CD4-positive, alpha-beta T cell treated with Interferon gamma for 1 hour (primary cell): ENCODE measurements around the gene RIBC2.
"Not testable (repeated sequence)": the region's sequence is repeated elsewhere in the genome, so short reads cannot be mapped to it uniquely, and the experiment has no call there.

Experiments
- DNase-seq: peaks from one replicate; pipeline ENCODE4 v3.0.0-alpha.2; 2020

The RIBC2 gene

GRCh38 chr22:45450921-45451651 lies 37.6 kb downstream of the RIBC2 start:
- no peak for DNase-seq

DNA sequence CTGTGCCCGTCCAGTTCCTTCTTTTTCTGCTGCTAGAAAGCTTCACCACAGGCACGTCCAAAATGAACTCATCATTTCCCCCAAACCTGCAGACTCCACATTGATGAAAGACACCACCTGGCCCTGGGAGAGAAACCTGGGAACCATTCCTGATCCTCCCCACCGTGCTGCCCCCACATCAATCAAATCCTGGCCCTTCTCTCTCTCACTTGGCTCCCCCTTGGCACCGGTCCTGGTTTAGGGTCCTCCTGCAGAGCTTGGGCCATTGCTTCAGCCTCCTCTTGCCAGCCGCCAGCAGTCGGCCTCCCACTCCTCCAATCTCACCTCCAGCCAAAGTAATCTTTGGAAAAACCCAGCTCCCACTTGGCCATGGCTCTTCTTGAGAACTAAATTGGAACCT lies 38.5 kb downstream of the RIBC2 start:
- DNase-seq = no peak

GRCh38 chr22:45452565-45453379 lies 39.3 kb downstream of the RIBC2 start:
- DNase-seq = no peak

GRCh38 chr22:45453764-45454163 lies 40.3 kb downstream of the RIBC2 start:
- no peak for DNase-seq

GRCh38 chr22:45454275-45454674 lies 40.8 kb downstream of the RIBC2 start:
- DNase-seq = no peak

DNA sequence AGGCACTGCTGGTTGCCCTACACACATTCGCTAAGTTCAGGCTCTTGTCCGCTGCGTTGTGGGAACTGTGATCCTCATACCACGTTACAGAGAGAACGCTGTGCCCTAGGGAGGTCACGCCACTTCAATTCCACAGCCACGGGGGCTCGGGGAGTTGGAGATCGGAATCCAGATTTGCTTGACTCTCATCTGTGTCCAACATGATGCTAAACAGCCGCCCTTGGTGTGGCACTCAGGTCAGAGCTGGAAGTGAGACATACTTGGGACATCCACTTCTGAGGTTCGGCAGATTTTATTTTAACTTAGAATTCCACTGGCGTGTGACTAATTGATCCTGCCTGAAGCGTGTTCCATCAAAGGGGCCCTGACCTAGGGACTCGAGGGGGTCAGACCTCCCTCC lies 41.7 kb downstream of the RIBC2 start:
- no peak for DNase-seq

DNA sequence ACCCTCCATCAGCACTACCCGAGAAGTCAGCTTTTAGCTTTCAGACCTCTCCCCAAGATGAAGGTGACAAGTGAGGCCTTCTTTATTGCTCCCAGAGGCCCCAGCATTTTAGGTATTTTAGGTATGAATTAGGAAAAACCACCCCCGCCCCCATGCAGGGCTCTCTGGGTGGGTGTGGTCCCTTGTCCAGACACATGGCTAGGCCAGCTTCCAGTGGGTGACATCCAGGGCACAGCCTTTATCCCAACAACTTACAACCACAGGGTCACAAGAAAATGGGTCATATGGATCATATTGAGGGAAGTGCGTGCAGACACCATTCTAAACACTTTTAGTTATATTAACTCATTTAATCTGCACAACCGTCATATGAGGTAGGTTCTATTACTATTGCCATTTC lies 42.1 kb downstream of the RIBC2 start:
- DNase-seq = no peak

DNA sequence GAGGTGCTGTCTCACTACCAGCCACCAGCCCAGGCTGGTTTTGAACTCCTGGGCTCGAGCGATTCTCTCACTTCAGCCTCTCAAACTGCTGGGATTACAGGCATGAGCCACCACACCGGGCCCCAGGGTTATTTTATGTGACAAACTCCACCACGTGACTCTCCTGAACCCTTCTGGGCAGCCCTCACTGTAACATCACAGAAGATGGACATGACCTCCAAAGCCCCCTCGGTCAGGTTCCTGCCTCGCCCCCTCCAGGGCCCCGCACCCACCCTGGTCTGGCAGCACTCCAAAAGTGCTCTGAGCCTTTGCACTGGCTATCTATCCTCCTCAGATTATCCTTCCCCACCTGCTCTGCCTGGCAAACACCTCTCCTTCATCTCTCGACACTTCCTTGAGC lies 43.3 kb downstream of the RIBC2 start:
- no peak for DNase-seq

DNA sequence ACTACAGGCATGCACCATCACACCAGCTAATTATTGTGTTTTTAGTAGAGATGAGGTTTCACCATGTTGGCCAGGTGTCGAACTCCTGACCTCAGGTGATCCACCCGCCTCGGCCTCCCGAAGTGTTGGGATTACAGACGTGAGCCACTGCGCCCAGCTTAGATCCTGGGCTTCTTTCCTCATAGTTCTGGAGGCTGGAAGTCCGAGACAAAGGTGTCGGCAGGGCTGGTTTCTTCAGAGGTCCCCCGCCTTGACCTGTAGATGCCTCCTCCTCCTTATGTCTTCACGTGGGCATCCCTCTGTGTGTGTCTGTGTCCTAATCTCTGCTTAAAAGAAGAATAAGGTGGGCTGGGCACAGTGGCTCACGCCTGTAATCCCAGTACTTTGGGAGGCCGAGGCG lies 45.0 kb downstream of the RIBC2 start:
- no peak for DNase-seq

- DNase-seq = no peak
These were observed 45.7 kb downstream of the RIBC2 start for GRCh38 chr22:45459235-45459634.

GRCh38 chr22:45460288-45461109 lies 47.0 kb downstream of the RIBC2 start:
- DNase-seq = no peak

- DNase-seq = no peak
These were observed 48.7 kb downstream of the RIBC2 start for GRCh38 chr22:45462034-45462655.

DNA sequence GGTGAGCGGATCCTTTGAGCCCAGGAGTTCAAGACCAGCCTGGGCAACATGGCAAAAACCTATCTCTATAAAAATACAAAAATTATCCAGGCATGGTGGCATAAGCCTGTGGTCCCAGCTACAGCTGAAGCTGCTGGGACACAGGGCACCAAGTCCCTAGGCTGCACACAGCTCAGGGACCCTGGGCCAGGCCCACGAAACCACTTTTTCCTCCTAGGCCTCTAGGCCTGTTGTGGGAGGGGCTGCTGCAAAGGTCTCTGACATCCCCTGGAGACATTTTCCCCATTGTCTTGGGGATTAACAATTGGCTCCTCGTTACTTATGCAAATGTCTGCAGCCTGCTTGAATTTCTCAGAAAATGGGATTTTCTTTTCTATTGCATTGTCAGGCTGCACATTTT lies 50.2 kb downstream of the RIBC2 start:
- not testable (repeated sequence) for DNase-seq

DNA sequence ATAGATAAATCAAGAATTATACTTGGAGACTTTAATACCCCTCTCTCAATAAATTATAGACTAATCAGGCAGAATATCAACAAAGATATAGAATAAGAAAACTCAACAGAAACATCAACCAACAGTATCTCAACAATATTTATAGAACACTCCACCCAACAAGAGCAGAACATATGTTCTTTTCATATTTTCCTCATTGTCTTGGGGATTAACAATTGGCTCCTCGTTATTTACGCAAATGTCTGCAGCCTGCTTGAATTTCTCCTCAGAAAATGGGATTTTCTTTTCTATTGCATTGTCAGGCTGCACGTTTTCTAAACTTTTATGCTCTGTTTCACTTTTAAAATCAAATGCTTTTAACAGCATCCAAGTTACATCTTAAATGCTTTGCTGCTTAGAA lies 52.1 kb downstream of the RIBC2 start:
- DNase-seq = no peak

DNA sequence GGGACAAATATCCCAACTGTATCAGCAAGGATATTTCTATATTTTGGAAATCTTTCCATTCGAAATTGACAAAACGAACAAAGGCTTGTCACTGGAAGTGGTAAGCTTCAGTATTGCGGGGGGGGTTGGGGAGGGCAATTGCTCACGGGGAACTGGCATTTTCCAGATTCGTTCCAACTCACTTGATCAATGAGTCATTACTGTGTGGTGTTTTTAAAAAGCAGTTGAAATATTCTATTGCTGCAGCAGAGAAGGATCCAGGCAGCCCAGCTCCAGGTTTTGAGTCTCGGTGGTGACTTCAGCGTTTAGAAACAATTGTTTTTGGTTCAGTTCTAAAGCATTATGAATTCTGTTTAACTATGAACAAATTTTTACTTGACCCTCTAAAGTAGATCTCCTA lies 55.4 kb downstream of the RIBC2 start:
- no peak for DNase-seq

DNA sequence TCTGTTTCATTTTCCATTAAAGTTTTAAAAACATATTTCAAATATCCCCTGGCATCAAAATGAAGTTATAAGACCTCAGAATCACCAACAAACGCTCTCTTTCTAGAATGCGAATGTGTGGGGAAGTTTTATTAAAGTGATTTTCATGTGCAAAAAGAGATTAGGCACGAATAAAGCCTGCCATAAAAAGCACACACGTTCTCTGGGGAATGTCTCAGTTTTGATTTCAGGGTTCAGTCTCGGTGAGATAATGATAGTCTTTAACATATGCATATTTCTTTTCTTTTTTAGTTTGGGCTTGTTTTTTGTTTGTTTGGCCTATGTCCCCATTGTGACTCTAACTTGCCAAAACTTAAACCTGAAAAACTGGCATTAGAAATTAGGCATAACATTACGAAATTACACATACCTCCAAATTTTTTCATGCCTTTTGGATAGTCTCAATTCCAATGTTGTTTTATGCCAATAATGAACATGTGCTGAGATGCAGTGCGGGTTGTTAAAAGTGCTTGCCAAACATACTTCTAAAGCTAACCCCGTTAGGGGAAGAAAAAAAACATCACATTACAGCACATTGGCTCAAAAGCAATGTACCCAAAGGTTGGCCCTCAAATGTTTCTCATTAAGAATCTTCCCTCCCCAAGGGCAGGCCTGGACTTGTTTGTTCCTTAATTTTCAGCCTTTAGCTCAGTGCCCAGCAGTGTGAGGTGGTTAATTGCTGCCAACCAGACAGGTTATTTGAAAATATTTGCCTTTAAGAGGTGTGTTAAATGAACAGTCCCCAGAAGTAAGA lies 56.0 kb downstream of the RIBC2 start:
- no peak for DNase-seq

GRCh38 chr22:45470871-45471270 lies 57.4 kb downstream of the RIBC2 start:
- DNase-seq = no peak

- DNase-seq = no peak
These were observed 58.9 kb downstream of the RIBC2 start for GRCh38 chr22:45472426-45472825.

GRCh38 chr22:45473626-45474237 lies 60.2 kb downstream of the RIBC2 start:
- no peak for DNase-seq

- no peak for DNase-seq
These were observed 61.7 kb downstream of the RIBC2 start for GRCh38 chr22:45475063-45475747.

DNA sequence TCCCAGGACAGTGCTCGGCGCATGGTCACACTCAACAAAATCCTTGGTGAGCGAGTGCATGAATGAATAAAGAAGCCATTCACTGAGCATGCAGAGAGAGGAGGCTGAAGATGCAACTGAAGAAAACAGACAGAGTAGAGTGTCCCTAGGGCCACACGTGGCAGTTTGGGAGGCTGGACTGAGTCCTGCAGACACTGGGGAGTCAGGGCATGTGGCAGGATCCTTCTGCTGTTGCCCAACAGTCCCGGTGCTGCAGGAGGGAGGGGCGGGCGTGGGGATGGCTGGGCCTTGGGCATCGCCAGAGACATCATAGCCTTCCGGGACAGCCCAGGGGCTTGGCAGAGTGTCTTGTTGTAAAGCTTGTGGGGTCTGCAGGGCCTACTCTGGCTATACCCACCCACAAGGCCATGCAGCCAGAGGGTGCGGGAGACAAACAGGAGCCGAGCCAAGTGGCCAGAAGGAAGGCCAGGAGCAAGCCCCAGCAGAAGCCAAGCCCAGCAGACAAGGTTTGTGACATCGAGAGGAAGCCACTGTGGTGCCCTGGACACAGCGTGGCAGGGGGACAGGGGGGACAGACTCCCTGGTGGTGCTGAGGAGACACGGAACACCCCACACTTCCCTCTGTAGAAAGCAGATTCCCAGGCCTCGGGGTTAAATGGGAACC lies 62.5 kb downstream of the RIBC2 start:
- DNase-seq = no peak
